K562 (cell line): Measurements from ENCODE around the gene GYS1.
"Not testable (repeated sequence)": the region's sequence is repeated elsewhere in the genome, so short reads cannot be mapped to it uniquely, and the experiment has no call there.

Experiments used
- ADNP ChIP-seq: fragments of 200-800 bp; sonication (Bioruptor generic); IDR thresholded peaks from 2 replicates; pipeline ENCODE4 v1.6.1; 2016; ENCODE audit warnings: missing genetic modification characterization, missing compliant biosample characterization
- DNMT1 ChIP-seq: fragments of 450-650 bp; IDR thresholded peaks from 2 replicates; pipeline ENCODE4 v1.6.1; 2016; ENCODE audit warnings: antibody characterized with exemption, mild to moderate bottlenecking
- ETV6 ChIP-seq, 3 experiments: fragments of 150-350 bp in 1 of 3; sonication (generic) in 1 of 3; formaldehyde crosslinking in 1 of 3; IDR thresholded peaks; 2 replicates each; pipeline versions ENCODE4 v1.6.1 to v1.8.0; 2014 to 2022; ENCODE audit warnings: borderline replicate concordance in 2 of 3, low read depth in 2 of 3, antibody characterized with exemption in 1 of 3, low read length in 1 of 3, mild to moderate bottlenecking in 1 of 3, missing genetic modification reagents in 1 of 3
- EZH2 ChIP-seq: IDR thresholded peaks from 2 replicates; pipeline ENCODE4 v1.6.1; 2012; ENCODE audit warnings: low read depth, mild to moderate bottlenecking, inconsistent platforms, low read length, borderline replicate concordance
- JUN ChIP-seq, 2 experiments: sonication (generic) in 1 of 2; formaldehyde crosslinking in 1 of 2; IDR thresholded peaks; 2 replicates each; pipeline versions ENCODE4 v1.6.1 to v1.8.0; 2012 to 2022; ENCODE audit warnings: borderline replicate concordance in 2 of 2, mild to moderate bottlenecking in 2 of 2, improper control_type of control experiment in 1 of 2, low read depth in 1 of 2, low read length in 1 of 2, missing genetic modification reagents in 1 of 2
- MTA3 ChIP-seq: fragments of 450-650 bp; formaldehyde crosslinking; IDR thresholded peaks from 2 replicates; pipeline ENCODE4 v1.6.1; 2017; ENCODE audit warnings: mild to moderate bottlenecking, borderline replicate concordance
- NEUROD1 ChIP-seq: fragments of 150-350 bp; IDR thresholded peaks from 2 replicates; pipeline ENCODE4 v1.6.1; 2014; ENCODE audit warnings: borderline replicate concordance, low read length, low read depth; ENCODE audit not compliant: partially characterized antibody
- NFYB ChIP-seq: IDR thresholded peaks from 2 replicates; pipeline ENCODE4 v1.6.1; 2011; ENCODE audit warnings: mild to moderate bottlenecking, moderate library complexity; ENCODE audit not compliant: insufficient read length; ENCODE audit errors: extremely low read depth
- PHF21A ChIP-seq: fragments of 450-650 bp; IDR thresholded peaks from 2 replicates; pipeline ENCODE4 v1.6.1; 2017; ENCODE audit warnings: low read depth, borderline replicate concordance
- PTBP1 ChIP-seq: fragments of 200-400 bp; formaldehyde crosslinking; IDR thresholded peaks from 2 replicates; pipeline ENCODE4 v1.6.1; 2017; ENCODE audit warnings: low read depth, low read length
- ZNF146 ChIP-seq: IDR thresholded peaks from one replicate; pipeline ENCODE4 v1.6.1; 2018; ENCODE audit warnings: missing compliant biosample characterization; ENCODE audit not compliant: unreplicated experiment
- ZNF586 ChIP-seq: fragments of 450-650 bp; formaldehyde crosslinking; conservative IDR thresholded peaks from 2 replicates; pipeline ENCODE4 v1.4.0; 2020; ENCODE audit warnings: mild to moderate bottlenecking, moderate library complexity
- TF ChIP-seq, protein P1 (sequence below), 3 experiments: IDR thresholded peaks in 2 of 3; conservative IDR thresholded peaks in 1 of 3; 2 replicates each; pipeline ENCODE4 v1.5.1; 2011 to 2012; ENCODE audit warnings: low read length in 3 of 3, mild to moderate bottlenecking in 3 of 3, control low read depth in 2 of 3, improper control_type of control experiment in 1 of 3, inconsistent platforms in 1 of 3, low read depth in 1 of 3, mixed read lengths in 1 of 3, moderate library complexity in 1 of 3; ENCODE audit not compliant: insufficient read depth in 2 of 3
- TF ChIP-seq, protein P2 (sequence below), 2 experiments: fragments of 450-650 bp; conservative IDR thresholded peaks; 2 replicates each; pipeline ENCODE4 v1.6.1; 2017; ENCODE audit warnings: mild to moderate bottlenecking in 2 of 2, moderate library complexity in 2 of 2

- not testable (repeated sequence) for TF ChIP-seq PTBP1; NFYB; MTA3; ADNP (tag); EZH2; ZNF586; JUN (IDR thresholded peaks at IDR 0.05; ENCODE audit: borderline replicate concordance, low read depth, low read length); JUN (CRISPR knock-in tag; IDR thresholded peaks at IDR 0.05; ENCODE audit: borderline replicate concordance); NEUROD1; ETV6 (IDR thresholded peaks at IDR 0.05; ENCODE audit: borderline replicate concordance in 1 of 2, low read depth in 2 of 2, low read length in 1 of 2); ETV6 (CRISPR knock-in tag; IDR thresholded peaks at IDR 0.05; ENCODE audit: borderline replicate concordance); DNMT1; ZNF146 (CRISPR knock-in tag); PHF21A
- TF ChIP-seq, protein P1, sequence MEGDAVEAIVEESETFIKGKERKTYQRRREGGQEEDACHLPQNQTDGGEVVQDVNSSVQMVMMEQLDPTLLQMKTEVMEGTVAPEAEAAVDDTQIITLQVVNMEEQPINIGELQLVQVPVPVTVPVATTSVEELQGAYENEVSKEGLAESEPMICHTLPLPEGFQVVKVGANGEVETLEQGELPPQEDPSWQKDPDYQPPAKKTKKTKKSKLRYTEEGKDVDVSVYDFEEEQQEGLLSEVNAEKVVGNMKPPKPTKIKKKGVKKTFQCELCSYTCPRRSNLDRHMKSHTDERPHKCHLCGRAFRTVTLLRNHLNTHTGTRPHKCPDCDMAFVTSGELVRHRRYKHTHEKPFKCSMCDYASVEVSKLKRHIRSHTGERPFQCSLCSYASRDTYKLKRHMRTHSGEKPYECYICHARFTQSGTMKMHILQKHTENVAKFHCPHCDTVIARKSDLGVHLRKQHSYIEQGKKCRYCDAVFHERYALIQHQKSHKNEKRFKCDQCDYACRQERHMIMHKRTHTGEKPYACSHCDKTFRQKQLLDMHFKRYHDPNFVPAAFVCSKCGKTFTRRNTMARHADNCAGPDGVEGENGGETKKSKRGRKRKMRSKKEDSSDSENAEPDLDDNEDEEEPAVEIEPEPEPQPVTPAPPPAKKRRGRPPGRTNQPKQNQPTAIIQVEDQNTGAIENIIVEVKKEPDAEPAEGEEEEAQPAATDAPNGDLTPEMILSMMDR (IDR thresholded peaks at IDR 0.05 in 2 of 3, conservative IDR thresholded peaks at IDR 0.05 in 1 of 3; ENCODE audit: insufficient read depth in 2 of 3, low read depth in 1 of 3, low read length in 3 of 3), result not testable (repeated sequence)
- TF ChIP-seq, protein P2, sequence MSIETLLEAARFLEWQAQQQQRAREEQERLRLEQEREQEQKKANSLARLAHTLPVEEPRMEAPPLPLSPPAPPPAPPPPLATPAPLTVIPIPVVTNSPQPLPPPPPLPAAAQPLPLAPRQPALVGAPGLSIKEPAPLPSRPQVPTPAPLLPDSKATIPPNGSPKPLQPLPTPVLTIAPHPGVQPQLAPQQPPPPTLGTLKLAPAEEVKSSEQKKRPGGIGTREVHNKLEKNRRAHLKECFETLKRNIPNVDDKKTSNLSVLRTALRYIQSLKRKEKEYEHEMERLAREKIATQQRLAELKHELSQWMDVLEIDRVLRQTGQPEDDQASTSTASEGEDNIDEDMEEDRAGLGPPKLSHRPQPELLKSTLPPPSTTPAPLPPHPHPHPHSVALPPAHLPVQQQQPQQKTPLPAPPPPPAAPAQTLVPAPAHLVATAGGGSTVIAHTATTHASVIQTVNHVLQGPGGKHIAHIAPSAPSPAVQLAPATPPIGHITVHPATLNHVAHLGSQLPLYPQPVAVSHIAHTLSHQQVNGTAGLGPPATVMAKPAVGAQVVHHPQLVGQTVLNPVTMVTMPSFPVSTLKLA (conservative IDR thresholded peaks at IDR 0.05), result not testable (repeated sequence)
Observed at GRCh38 chr19:48927692-48928091, 65.4 kb downstream of the GYS1 start.
